GM19438 (cell line): ENCODE data around the gene SORBS2.
A peak's percentile ranks its signal among the peaks of the same experiment; 100 is the strongest.

ENCODE experiments used
- ATAC-seq: cut with Tn5 transposase; IDR thresholded peaks from one replicate; pipeline ENCODE4 v1.9.1; 2021; ENCODE audit warnings: low read depth; ENCODE audit not compliant: unreplicated experiment

The SORBS2 gene

GRCh38 chr4:185600801-185601434, 211.1 kb downstream of the SORBS2 start:
- no peak for ATAC-seq

- no peak for ATAC-seq
These were observed 212.3 kb downstream of the SORBS2 start for GRCh38 chr4:185599553-185600243.

DNA sequence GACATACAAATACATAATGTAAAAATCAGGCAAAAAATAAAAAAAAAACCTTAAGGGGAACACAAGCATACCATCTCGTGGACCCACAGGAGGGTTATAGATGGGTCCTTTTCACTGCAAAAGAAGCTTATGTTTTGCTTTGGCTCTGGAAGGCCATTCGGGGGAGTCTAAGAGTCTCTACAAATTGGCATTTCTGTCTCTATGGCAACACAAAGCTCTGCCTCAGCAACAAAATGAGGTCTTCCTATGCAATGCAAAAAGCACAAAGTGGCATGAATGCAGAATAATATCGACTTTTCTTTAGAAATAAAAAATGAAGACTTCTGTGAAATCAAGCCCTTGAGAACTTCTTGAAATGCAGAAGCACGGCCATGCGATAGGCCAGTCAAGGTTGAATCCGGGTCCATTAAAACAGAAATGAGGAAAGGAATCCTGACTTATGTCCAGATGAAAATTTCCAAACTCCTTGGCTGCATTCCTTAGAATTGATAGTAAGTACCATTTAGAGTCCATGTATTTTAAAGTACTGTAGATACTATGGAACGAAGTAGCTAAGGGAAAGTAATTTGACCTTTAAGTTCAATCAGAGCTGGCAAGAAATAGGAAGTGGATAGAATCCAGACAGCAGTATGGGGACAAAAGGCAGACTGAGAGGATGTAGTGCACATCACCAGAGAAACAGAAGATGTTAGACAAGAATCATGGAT, 213.0 kb downstream of the SORBS2 start:
- ATAC-seq, result no peak

DNA sequence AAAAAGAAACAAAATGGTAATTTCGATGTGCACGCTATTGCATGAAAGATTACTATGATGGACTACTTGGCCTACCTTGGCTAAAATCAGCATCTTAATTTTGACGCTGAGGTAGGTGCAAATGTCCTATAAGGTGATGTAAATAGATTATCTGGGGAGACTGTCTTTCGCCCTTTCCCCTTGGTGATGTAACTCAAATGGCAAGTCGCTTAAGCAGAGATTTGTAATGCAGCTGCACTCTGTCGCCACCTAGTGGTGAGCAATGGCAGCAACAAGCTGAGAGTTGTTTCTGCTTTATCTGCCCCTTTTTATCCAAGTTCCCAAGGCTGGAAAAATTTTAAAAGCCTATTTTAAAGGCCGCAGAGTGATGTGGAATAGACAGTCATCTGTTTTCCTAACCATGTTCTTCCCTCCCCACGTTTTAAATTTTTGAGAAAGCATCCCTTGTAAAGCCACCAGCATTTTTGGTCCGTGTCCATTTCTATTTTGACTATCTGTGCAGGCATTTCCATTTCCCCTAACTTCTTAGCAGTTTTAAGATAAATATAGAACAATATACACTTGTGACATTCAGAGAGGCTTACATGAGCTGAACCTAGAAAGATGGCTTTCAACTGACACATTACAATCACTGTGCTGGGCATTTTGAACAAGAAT, 214.3 kb downstream of the SORBS2 start:
- ATAC-seq, result peak; percentile 75

DNA sequence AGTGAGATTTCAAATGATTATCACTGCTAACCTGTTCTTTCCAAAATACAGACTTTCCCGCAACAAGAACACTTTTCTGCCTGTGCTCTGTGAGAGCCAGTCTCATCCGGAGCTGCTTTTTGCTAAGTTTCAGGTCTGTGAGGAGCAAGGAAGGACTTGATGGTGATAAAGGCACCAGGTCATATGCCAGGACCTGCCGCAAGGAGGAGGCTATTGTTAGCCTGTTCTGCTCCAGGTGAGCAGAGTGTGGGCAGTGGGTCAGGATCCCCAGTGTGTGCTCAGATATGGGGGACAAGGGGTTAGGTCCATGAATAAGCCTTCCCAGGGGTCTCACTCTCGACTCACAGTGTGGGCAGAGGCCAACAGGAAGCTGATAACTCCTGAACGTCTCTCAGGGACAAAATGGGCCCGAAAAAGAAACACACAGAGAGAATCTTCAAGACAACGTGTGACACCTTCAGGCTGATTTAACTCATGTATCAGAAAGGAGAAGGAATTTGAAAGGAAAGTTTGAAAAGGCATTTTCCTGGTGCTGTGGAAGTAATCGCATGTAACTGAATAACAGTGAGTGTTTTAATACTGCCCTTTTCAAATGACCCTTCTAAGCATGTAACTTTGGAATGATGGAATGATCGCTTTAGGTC, 219.0 kb downstream of the SORBS2 start:
- ATAC-seq, result no peak

DNA sequence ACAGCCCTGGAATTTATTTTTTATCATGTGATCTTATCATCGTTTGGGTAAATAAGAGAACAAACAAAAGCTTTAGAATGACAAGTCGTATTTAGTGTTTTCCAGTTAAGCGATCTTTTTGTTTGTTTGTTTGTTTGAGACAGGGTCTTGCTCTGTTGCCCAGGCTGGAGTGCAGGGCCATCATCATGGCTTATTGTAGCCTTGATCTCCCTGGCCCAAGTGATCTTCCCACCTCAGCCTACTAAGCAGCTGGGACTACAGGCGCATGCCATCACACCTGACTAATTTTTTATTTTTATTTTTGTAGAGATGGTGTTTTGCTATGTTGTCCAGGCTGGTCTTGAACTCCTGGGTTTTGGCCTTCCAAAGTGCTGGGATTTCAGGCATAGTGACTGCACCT, 219.6 kb downstream of the SORBS2 start:
- ATAC-seq, result no peak

DNA sequence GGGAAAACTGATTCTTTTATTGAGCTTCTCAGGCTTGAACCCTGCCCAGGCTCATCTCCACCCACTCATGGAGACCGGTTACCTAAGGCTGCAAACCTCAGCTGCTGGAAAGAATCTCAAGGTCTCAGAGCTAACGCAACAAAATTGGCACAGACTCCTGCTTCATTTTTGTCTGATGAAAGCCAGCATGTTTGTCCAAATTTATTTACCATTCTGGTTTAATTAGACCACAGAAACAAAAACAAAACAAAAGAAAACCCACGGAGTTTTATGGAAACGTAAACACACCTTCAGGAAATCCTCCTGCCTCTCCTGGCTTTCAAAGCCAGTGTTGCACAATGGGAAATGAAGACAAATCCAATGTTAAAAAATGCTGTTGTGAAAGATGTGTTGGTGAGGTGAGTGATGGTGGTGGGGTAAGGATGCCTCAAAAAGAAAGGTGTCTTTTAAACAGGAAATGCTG, 220.3 kb downstream of the SORBS2 start:
- ATAC-seq, result no peak

DNA sequence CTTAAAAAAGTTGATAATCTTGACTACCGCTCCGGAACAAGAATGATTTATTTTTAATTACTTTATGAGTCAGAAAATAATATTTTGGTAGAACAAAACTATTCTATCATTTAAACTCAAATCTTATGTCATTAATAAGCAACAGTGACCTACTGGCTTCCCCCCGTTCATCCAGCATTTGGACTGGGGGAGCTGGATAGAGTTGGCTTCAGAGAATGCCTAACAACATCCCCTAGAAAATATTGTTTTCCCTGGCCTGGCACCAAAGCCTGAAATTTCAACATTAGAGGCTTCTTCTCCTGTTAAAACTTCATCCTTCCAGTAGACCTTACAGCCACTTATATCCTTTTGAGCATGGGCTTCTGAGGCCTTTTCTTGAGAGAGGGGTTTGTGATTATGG, 221.0 kb downstream of the SORBS2 start:
- ATAC-seq, result no peak

DNA sequence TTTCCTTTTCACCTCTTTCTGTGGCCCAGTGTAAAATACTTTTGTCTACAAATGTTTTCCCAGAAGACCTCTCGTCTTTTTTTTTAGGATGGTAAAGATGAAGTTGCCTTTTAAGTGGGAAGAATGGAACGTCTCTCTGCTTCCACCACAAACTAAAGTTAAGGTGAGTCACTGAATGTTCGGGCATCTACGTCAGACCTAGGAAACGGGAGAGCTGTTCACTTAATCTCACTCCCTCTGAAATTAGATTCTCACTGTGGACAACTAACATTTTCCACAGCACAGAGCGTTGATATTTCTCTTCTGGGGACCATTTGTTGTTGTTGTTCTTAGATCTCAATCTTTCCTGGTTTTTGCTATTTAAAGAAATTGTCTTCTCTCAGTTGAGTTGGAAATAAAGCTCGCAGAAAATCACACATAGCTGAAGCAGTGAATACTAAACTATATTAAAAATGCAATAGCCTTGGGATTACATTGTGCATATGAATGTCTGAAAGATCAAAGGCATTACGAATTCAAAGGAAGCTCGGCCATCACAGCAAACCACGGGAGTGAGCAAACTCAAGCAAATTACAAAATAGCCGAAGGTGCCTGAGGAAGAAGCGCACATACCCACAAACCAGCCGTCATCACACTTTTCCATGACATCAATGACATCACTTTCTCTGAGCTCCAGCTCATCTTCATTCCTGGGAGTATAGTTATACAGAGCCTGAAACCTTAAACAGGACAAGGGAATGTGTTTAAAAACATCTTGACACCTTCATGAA, 222.7 kb downstream of the SORBS2 start:
- no peak for ATAC-seq

- peak; percentile 99 for ATAC-seq
These were observed 224.4 kb downstream of the SORBS2 start for GRCh38 chr4:185587427-185588161.

GRCh38 chr4:185587030-185587426, 225.0 kb downstream of the SORBS2 start:
- ATAC-seq, result peak; percentile 6

DNA sequence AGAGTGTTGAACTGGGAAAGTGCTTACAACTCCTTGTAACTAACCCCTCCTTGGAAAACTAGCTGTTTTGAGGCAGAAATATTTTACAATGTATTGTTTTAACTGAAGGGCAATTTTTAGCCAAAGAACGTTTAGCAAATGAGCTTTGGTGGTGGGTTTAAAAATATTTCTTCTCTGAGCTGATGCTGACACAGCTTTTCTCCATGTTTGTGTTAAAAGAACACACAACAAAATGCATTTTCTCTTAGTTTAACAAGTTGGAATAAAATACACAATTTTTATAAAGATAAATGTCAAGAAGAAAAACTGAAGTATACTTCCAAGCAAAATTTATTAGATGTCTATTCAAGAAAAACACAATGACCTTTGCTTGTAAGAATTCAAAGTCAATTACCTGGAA, 226.8 kb downstream of the SORBS2 start:
- ATAC-seq, result no peak

GRCh38 chr4:185583813-185584212, 228.2 kb downstream of the SORBS2 start:
- no peak for ATAC-seq

DNA sequence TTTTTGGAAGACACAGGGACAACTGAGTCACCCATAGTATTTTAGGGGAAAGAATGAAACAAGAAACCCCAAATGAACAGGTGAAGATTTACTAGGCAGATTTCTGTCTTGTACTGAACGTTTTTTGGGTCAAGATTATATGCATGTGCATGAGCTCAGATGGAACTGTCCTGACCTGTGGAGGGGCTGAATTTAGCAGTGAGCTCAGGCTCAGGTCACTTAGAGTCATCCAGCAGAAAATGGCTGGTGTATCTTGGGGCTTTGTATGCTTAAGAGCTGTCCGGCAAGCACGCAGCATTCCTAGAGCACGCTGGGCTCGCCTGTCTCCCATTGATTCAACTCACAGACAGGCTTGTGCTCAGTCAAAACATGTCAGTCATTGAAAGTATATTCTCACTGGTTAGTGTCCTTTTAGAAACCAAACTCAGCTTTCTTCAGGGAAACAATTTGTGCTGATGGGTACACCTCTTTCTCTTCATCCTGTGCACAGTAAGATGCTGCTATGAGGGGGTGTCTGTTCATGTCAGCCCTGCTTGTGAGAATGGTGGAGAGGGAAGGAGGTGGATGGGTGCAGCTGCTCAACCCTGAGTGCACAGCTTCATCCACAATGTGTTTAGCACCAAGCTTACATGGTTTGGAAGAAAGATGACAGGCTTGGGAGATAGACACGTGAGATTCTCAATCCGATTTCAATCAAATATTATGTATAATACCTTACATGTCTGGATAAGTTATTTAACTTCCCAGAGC, 229.2 kb downstream of the SORBS2 start:
- no peak for ATAC-seq

DNA sequence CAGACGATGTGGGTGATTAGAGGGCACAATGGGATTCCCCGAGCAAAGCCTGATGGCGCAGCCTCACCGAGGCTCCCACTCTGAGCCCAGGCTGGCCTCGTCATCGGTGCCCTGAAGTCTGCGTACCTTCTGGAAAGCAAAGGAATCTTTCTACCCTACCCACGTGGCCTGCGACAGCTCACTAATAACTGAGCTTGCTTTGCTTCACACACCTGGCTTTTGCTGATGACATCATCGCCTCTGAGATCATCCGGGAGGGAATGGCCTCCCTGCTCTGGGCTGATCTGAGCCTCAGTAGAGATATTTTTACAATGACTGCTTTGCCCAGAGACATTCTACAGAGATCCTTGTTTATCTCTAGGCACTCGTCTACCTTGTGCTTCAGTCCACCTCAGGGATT, 231.3 kb downstream of the SORBS2 start:
- ATAC-seq, result no peak

GRCh38 chr4:185578284-185578683, 233.7 kb downstream of the SORBS2 start:
- ATAC-seq, result no peak

GRCh38 chr4:185576962-185577950, 234.7 kb downstream of the SORBS2 start:
- ATAC-seq, result no peak
